Fibroblast of villous mesenchyme (primary cell): ENCODE results near the gene PLEKHA5. TPM values are rescaled to one million over a fixed set of nuclear protein-coding genes. Genes with fewer than 3 reads are reported as not detected.
A peak's percentile ranks its signal among the peaks of the same experiment; 100 is the strongest.
"Not testable (repeated sequence)": the region's sequence is repeated elsewhere in the genome, so short reads cannot be mapped to it uniquely, and the experiment has no call there.

ENCODE experiments used
- DNase-seq: peaks from one replicate; pipeline ENCODE4 v3.0.0-alpha.2; 2010; ENCODE audit warnings: low read depth
- H3K4me3 ChIP-seq: 2 replicates; pipeline ENCODE4 v1.5.1; 2011; ENCODE audit warnings: low read depth, mild to moderate bottlenecking, low read length
- CTCF ChIP-seq: IDR thresholded peaks from 2 replicates; pipeline ENCODE4 v1.5.1; 2012; ENCODE audit warnings: low read depth, mild to moderate bottlenecking, low read length; ENCODE audit not compliant: insufficient read depth
- total RNA-seq: library from RNA; depleted of rRNA; stranded (reverse); fragments of >200 nt; gene quantifications from 2 replicates; pipeline ENCODE4 v1.2.3, GENCODE V29; 2012

Gene PLEKHA5
- total RNA-seq, 1 donor: 37.1 TPM

- peak; percentile 12 for DNase-seq
- no peak for TF ChIP-seq CTCF
- no peak overlapping the region for H3K4me3 ChIP-seq
These were observed 172.2 kb downstream of the PLEKHA5 start for GRCh38 chr12:19301688-19302087.

GRCh38 chr12:19302100-19302640 lies 172.6 kb downstream of the PLEKHA5 start:
- no peak overlapping the region for H3K4me3 ChIP-seq
- no peak for TF ChIP-seq CTCF
- DNase-seq: no peak

GRCh38 chr12:19303496-19303895 lies 174.0 kb downstream of the PLEKHA5 start:
- H3K4me3 ChIP-seq: no peak overlapping the region
- DNase-seq: no peak
- TF ChIP-seq CTCF: no peak

- no peak overlapping the region for H3K4me3 ChIP-seq
- no peak for DNase-seq
- TF ChIP-seq CTCF: no peak
These were observed 174.7 kb downstream of the PLEKHA5 start for GRCh38 chr12:19304149-19304750.

GRCh38 chr12:19305621-19306020 lies 176.1 kb downstream of the PLEKHA5 start:
- not testable (repeated sequence) for DNase-seq, H3K4me3 ChIP-seq

GRCh38 chr12:19306366-19306765 lies 176.8 kb downstream of the PLEKHA5 start:
- no peak overlapping the region for H3K4me3 ChIP-seq
- DNase-seq: no peak
- TF ChIP-seq CTCF: no peak

GRCh38 chr12:19307451-19307850 lies 177.9 kb downstream of the PLEKHA5 start:
- no peak overlapping the region for H3K4me3 ChIP-seq
- DNase-seq: no peak
- no peak for TF ChIP-seq CTCF
